Endothelial cell of hepatic sinusoid (primary cell): Measurements from ENCODE around the gene WDR86.

ENCODE experiments used
- in situ Hi-C: cut with HindIII; loops from 2 replicates; pipeline ENCODE4 v1.10.0; 2017; ENCODE audit warnings: low sequenced_read_pairs

WDR86 gene

GRCh38 chr7:151381348-151382078 is 28.3 kb downstream of the WDR86 start:
- in situ Hi-C loops: no loop called here

- in situ Hi-C loops: no loop called here
Observed at GRCh38 chr7:151381098-151381347, 28.8 kb downstream of the WDR86 start.

GRCh38 chr7:151380199-151381097 is 29.4 kb downstream of the WDR86 start:
- in situ Hi-C loops: no loop called here

GRCh38 chr7:151379534-151380198 is 30.2 kb downstream of the WDR86 start:
- in situ Hi-C loops: no loop called here

GRCh38 chr7:151379193-151379520 is 30.7 kb downstream of the WDR86 start:
- in situ Hi-C loops: no loop called here

- in situ Hi-C loops: no loop called here
Observed at GRCh38 chr7:151378496-151379192, 31.2 kb downstream of the WDR86 start.

GRCh38 chr7:151378011-151378410 is 31.8 kb downstream of the WDR86 start:
- in situ Hi-C loops: no loop called here

- in situ Hi-C loops: no loop called here
Observed at GRCh38 chr7:151377406-151377805, 32.4 kb downstream of the WDR86 start.

- in situ Hi-C loops: no loop called here
Observed at GRCh38 chr7:151376218-151376902, 33.5 kb downstream of the WDR86 start.

- in situ Hi-C loops: no loop called here
Observed at GRCh38 chr7:151375530-151376217, 34.2 kb downstream of the WDR86 start.

- in situ Hi-C loops: loop anchor here (25.0 kb wide), 1 partner anchor 388 kb away; no protein-coding TSS in a partner anchor
Observed at GRCh38 chr7:151374726-151375125, 35.1 kb downstream of the WDR86 start.

GRCh38 chr7:151374139-151374538 is 35.7 kb downstream of the WDR86 start:
- in situ Hi-C loops: loop anchor here (25.0 kb wide), 1 partner anchor 388 kb away; no protein-coding TSS in a partner anchor

GRCh38 chr7:151373599-151373998 is 36.2 kb downstream of the WDR86 start:
- in situ Hi-C loops: loop anchor here (25.0 kb wide), 1 partner anchor 389 kb away; no protein-coding TSS in a partner anchor

GRCh38 chr7:151372612-151373265 is 37.1 kb downstream of the WDR86 start:
- in situ Hi-C loops: loop anchor here (25.0 kb wide), 1 partner anchor 390 kb away; no protein-coding TSS in a partner anchor

- in situ Hi-C loops: loop anchor here (25.0 kb wide), 1 partner anchor 391 kb away; no protein-coding TSS in a partner anchor
Observed at GRCh38 chr7:151371266-151371665, 38.6 kb downstream of the WDR86 start.

GRCh38 chr7:151368136-151368571 is 41.7 kb downstream of the WDR86 start:
- in situ Hi-C loops: loop anchor here (5.0 to 25.0 kb wide), 3 partner anchors 41 to 394 kb away; partner anchors contain the start of gene CRYGN

GRCh38 chr7:151367284-151367683 is 42.6 kb downstream of the WDR86 start:
- in situ Hi-C loops: loop anchor here (5.0 to 25.0 kb wide), 3 partner anchors 40 to 395 kb away; partner anchors contain the start of gene CRYGN

GRCh38 chr7:151366880-151367222 is 43.0 kb downstream of the WDR86 start:
- in situ Hi-C loops: loop anchor here (5.0 to 25.0 kb wide), 3 partner anchors 40 to 395 kb away; partner anchors contain the start of gene CRYGN
